Measurements from ENCODE around the gene GDF9. TPM values are rescaled to one million over a fixed set of nuclear protein-coding genes. Genes with fewer than 3 reads are reported as not detected.

Gene GDF9
- total RNA-seq, 1 experiment from 2014 or later: 0.59 TPM

DNA sequence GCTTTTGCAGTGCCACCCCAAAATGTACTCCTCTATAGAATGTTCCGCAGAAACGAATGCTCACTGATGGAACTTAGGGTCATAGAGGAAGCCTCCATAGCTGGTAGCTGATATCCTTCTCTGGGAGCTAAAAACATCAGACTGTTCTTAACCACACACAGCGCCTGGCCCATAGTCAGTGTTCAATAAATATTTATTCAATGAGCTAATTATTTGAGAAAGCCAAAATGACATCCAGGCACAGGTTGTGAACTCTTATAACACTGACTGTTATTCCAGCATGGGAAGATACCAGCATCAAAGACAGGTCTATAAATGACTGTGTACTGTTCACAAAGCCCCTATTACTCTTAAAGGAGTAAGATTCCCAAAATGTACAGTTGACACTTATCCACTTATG lies 12.9 kb downstream of the GDF9 start:
- no peaks in the 10 kb centered on the region for H3K36me3 Mint-ChIP-seq (ENCODE audit: insufficient read depth, unreplicated experiment)
- H3K4me1 Mint-ChIP-seq (ENCODE audit: low read depth, unreplicated experiment): no peaks in the 10 kb centered on the region
- ChIA-PET CTCF (no interaction called here), POLR2A (no interaction called here)
- no peaks in the 10 kb centered on the region for H3K27me3 Mint-ChIP-seq (ENCODE audit: insufficient read depth, unreplicated experiment)
- no peaks in the 10 kb centered on the region for H3K36me3 ChIP-seq (ENCODE audit: control insufficient read depth, insufficient read depth, low read length)
- no TSS peak for BruUV-seq (replicated peaks)
- TF ChIP-seq, protein P1, sequence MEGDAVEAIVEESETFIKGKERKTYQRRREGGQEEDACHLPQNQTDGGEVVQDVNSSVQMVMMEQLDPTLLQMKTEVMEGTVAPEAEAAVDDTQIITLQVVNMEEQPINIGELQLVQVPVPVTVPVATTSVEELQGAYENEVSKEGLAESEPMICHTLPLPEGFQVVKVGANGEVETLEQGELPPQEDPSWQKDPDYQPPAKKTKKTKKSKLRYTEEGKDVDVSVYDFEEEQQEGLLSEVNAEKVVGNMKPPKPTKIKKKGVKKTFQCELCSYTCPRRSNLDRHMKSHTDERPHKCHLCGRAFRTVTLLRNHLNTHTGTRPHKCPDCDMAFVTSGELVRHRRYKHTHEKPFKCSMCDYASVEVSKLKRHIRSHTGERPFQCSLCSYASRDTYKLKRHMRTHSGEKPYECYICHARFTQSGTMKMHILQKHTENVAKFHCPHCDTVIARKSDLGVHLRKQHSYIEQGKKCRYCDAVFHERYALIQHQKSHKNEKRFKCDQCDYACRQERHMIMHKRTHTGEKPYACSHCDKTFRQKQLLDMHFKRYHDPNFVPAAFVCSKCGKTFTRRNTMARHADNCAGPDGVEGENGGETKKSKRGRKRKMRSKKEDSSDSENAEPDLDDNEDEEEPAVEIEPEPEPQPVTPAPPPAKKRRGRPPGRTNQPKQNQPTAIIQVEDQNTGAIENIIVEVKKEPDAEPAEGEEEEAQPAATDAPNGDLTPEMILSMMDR (IDR thresholded peaks at IDR 0.05; ENCODE audit: insufficient read depth in 1 of 2, low read depth in 1 of 2, low read length in 1 of 2, severe bottlenecking in 1 of 2, unreplicated experiment in 1 of 2): no peak
- H3K4me3 ChIP-seq (ENCODE audit: low read depth, low read length): no peak overlapping the region
- no peak overlapping the region for H3K27ac Mint-ChIP-seq (ENCODE audit: unreplicated experiment)
- no peak overlapping the region for H3K4me3 Mint-ChIP-seq (ENCODE audit: unreplicated experiment)
- no peaks in the 10 kb centered on the region for H3K4me1 ChIP-seq
- DNase-seq: no peak
- intact Hi-C loops (cut with micrococcal nuclease; ENCODE audit: unreplicated experiment): no loop called here
- H3K9me3 ChIP-seq: no peaks in the 10 kb centered on the region
- no peaks in the 10 kb centered on the region for H3K27me3 ChIP-seq (replicated peaks; ENCODE audit: control insufficient read depth, insufficient read depth, low read length)
- H3K9me3 Mint-ChIP-seq (ENCODE audit: unreplicated experiment): no peaks in the 10 kb centered on the region

DNA sequence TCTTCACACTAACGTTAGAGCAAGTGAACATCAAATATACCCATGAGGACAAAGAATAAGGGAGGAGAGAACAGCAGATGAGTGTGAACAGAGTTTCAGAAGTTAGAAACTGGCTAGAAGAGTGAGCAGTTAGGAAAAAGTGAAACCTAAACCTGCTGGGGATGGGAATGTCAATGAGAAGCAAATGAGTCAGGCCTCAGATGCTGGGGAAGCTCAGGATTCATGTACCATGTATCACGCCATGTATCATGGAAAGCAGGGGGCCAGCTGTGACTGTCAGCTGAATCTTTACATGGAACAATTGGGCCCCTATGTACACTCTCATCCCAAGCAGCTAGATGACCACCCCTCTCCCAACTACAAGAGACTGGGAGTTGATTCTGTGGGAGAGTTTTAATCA lies 16.2 kb downstream of the GDF9 start:
- no peak overlapping the region for H3K27ac Mint-ChIP-seq (ENCODE audit: unreplicated experiment)
- H3K36me3 ChIP-seq (ENCODE audit: control insufficient read depth, insufficient read depth, low read length): no peaks in the 10 kb centered on the region
- CTCF ChIA-PET: no interaction called here

GRCh38 chr5:132849347-132849746 lies 16.9 kb downstream of the GDF9 start:
- ChIA-PET CTCF (interaction anchor here (1.0 kb wide), 1 partner anchor 42 kb away, joined by 3 read pairs; no protein-coding TSS in a partner anchor), POLR2A (no interaction called here)
- Histone ChIP-seq H3K9me3 (no peaks in the 10 kb centered on the region), H3K4me1 (no peaks in the 10 kb centered on the region), H3K36me3 (ENCODE audit: control insufficient read depth, insufficient read depth, low read length) (no peaks in the 10 kb centered on the region), H3K27me3 (replicated peaks; ENCODE audit: control insufficient read depth, insufficient read depth, low read length) (no peaks in the 10 kb centered on the region), H3K4me3 (ENCODE audit: low read depth, low read length) (no peak overlapping the region)
- Mint-ChIP-seq H3K27ac (ENCODE audit: unreplicated experiment) (no peak overlapping the region), H3K4me3 (ENCODE audit: unreplicated experiment) (no peak overlapping the region), H3K9me3 (ENCODE audit: unreplicated experiment) (no peaks in the 10 kb centered on the region), H3K4me1 (ENCODE audit: low read depth, unreplicated experiment) (no peaks in the 10 kb centered on the region), H3K36me3 (ENCODE audit: insufficient read depth, unreplicated experiment) (no peaks in the 10 kb centered on the region), H3K27me3 (ENCODE audit: insufficient read depth, unreplicated experiment) (no peaks in the 10 kb centered on the region)
- DNase-seq: no peak
- TF ChIP-seq, protein P1 (IDR thresholded peaks at IDR 0.05; ENCODE audit: insufficient read depth in 1 of 2, low read depth in 1 of 2, low read length in 1 of 2, severe bottlenecking in 1 of 2, unreplicated experiment in 1 of 2): no peak
- intact Hi-C loops (cut with micrococcal nuclease; ENCODE audit: unreplicated experiment): no loop called here
- BruUV-seq (replicated peaks): no TSS peak

More for the DNA sequence above, 16.2 kb downstream of the GDF9 start:
- POLR2A ChIA-PET: no interaction called here
- Histone ChIP-seq H3K4me3 (ENCODE audit: low read depth, low read length) (no peak overlapping the region), H3K27me3 (replicated peaks; ENCODE audit: control insufficient read depth, insufficient read depth, low read length) (no peaks in the 10 kb centered on the region), H3K9me3 (no peaks in the 10 kb centered on the region), H3K4me1 (no peaks in the 10 kb centered on the region)
- H3K4me1 Mint-ChIP-seq (ENCODE audit: low read depth, unreplicated experiment): no peaks in the 10 kb centered on the region
- no peaks in the 10 kb centered on the region for H3K27me3 Mint-ChIP-seq (ENCODE audit: insufficient read depth, unreplicated experiment)
- BruUV-seq (replicated peaks): no TSS peak
- DNase-seq: no peak
- intact Hi-C loops (cut with micrococcal nuclease; ENCODE audit: unreplicated experiment): no loop called here
- H3K36me3 Mint-ChIP-seq (ENCODE audit: insufficient read depth, unreplicated experiment): no peaks in the 10 kb centered on the region
- TF ChIP-seq, protein P1 (IDR thresholded peaks at IDR 0.05; ENCODE audit: insufficient read depth in 1 of 2, low read depth in 1 of 2, low read length in 1 of 2, severe bottlenecking in 1 of 2, unreplicated experiment in 1 of 2): no peak
- H3K4me3 Mint-ChIP-seq (ENCODE audit: unreplicated experiment): no peak overlapping the region
- no peaks in the 10 kb centered on the region for H3K9me3 Mint-ChIP-seq (ENCODE audit: unreplicated experiment)

Data from Caco-2 (cell line).